ENCODE results near the gene HVCN1.

The HVCN1 gene

GRCh38 chr12:110613071-110613770, 75.7 kb downstream of the HVCN1 start:
- no peak for DNase-seq

- no peak for DNase-seq
Observed at GRCh38 chr12:110606253-110606611, 82.7 kb downstream of the HVCN1 start.

- peak; percentile 73 for DNase-seq
Observed at GRCh38 chr12:110602085-110602814, 86.7 kb downstream of the HVCN1 start.

GRCh38 chr12:110600254-110600653, 88.7 kb downstream of the HVCN1 start:
- peak; percentile 88 for DNase-seq

GRCh38 chr12:110599334-110599733, 89.6 kb downstream of the HVCN1 start:
- peak; percentile 68 for DNase-seq
